Ishikawa (cell line): Measurements from ENCODE around the gene ARFRP1.

Experiments
- USF1 ChIP-seq: IDR thresholded peaks from 2 replicates; pipeline ENCODE4 v1.6.1; 2012

ARFRP1 gene

GRCh38 chr20:63648895-63649589 lies 58.7 kb downstream of the ARFRP1 start:
- no peak for TF ChIP-seq USF1
